HEK293 (cell line): ENCODE measurements around the gene GRIN2A.

ENCODE experiments used
- CTCF ChIA-PET: fragments of 350-600 bp; formaldehyde crosslinking; extraction: SDS; loops from one replicate; lab custom pipeline; 2021; ENCODE audit warnings: antibody characterized with exemption; lab: Yijun Ruan, JAX
- POLR2A ChIA-PET: fragments of 300-600 bp; formaldehyde crosslinking; extraction: SDS; loops from one replicate; lab custom pipeline; 2020; ENCODE audit warnings: antibody characterized with exemption, inconsistent platforms; lab: Yijun Ruan, JAX
- H3K27ac ChIP-seq: fragments of 200-500 bp; sonication (Bioruptor generic); 2 replicates; pipeline ENCODE4 v1.5.1; 2014; ENCODE audit warnings: low read depth, low read length, control low read depth, inconsistent platforms; ENCODE audit errors: extremely low read depth
- H3K36me3 ChIP-seq, 2 experiments: fragments of 200-500 bp in 1 of 2; sonication (Bioruptor generic) in 1 of 2; 1 replicate in 1 of 2; 2 replicates in 1 of 2; pipeline ENCODE4 v1.5.1; 2014 to 2017; ENCODE audit warnings: inconsistent platforms in 2 of 2, low read length in 2 of 2; ENCODE audit not compliant: control insufficient read depth in 2 of 2, insufficient read depth in 1 of 2
- H3K4me1 ChIP-seq: fragments of 200-500 bp; sonication (Bioruptor generic); 2 replicates; pipeline ENCODE4 v1.5.1; 2014; ENCODE audit warnings: mild to moderate bottlenecking, low read length, inconsistent platforms; ENCODE audit not compliant: control insufficient read depth, insufficient read depth
- H3K4me3 ChIP-seq: 2 replicates; pipeline ENCODE4 v1.5.1; 2011; ENCODE audit warnings: low read depth, mild to moderate bottlenecking, control low read depth, low read length, moderate library complexity
- H3K9me3 ChIP-seq: fragments of 200-500 bp; sonication (Bioruptor generic); 2 replicates; pipeline ENCODE4 v1.5.1; 2014; ENCODE audit warnings: low read depth, low read length, inconsistent platforms; ENCODE audit not compliant: control insufficient read depth, insufficient read depth
- BCL11A ChIP-seq: fragments of 450-650 bp; formaldehyde crosslinking; IDR thresholded peaks from 2 replicates; pipeline ENCODE4 v1.5.1; 2016; ENCODE audit warnings: low read depth, missing biosample characterization, missing genetic modification characterization
- FEZF1 ChIP-seq: fragments of 450-650 bp; formaldehyde crosslinking; IDR thresholded peaks from 2 replicates; pipeline ENCODE4 v1.5.1; 2016; ENCODE audit warnings: missing biosample characterization, missing genetic modification characterization
- GLI2 ChIP-seq: fragments of 450-650 bp; formaldehyde crosslinking; IDR thresholded peaks from 2 replicates; pipeline ENCODE4; 2017; ENCODE audit warnings: missing biosample characterization, missing genetic modification characterization, low read depth, borderline replicate concordance
- GLIS2 ChIP-seq: fragments of 450-650 bp; formaldehyde crosslinking; IDR thresholded peaks from 2 replicates; pipeline ENCODE4 v1.5.1; 2016; ENCODE audit warnings: missing biosample characterization, missing genetic modification characterization
- HOXC10 ChIP-seq: sonication (generic); formaldehyde crosslinking; IDR thresholded peaks from 2 replicates; pipeline ENCODE4 v1.8.1; 2023; ENCODE audit warnings: mild to moderate bottlenecking, missing genetic modification reagents
- KLF7 ChIP-seq: fragments of 450-650 bp; formaldehyde crosslinking; IDR thresholded peaks from 2 replicates; pipeline ENCODE4 v1.5.1; 2016; ENCODE audit warnings: missing biosample characterization, missing genetic modification characterization, borderline replicate concordance
- MYNN ChIP-seq: fragments of 450-650 bp; formaldehyde crosslinking; IDR thresholded peaks from 2 replicates; pipeline ENCODE4 v1.5.1; 2016; ENCODE audit warnings: missing biosample characterization, missing genetic modification characterization, borderline replicate concordance
- OSR2 ChIP-seq: fragments of 450-650 bp; formaldehyde crosslinking; IDR thresholded peaks from 2 replicates; pipeline ENCODE4 v1.5.1; 2016; ENCODE audit warnings: missing biosample characterization, missing genetic modification characterization
- PATZ1 ChIP-seq: fragments of 450-650 bp; formaldehyde crosslinking; IDR thresholded peaks from 2 replicates; pipeline ENCODE4 v1.5.1; 2016; ENCODE audit warnings: missing biosample characterization, missing genetic modification characterization
- PBX3 ChIP-seq: sonication (generic); formaldehyde crosslinking; IDR thresholded peaks from 2 replicates; pipeline ENCODE4 v1.8.1; 2022; ENCODE audit warnings: mild to moderate bottlenecking, moderate library complexity, missing genetic modification reagents
- ZBTB21 ChIP-seq: fragments of 450-650 bp; formaldehyde crosslinking; IDR thresholded peaks from 2 replicates; pipeline ENCODE4 v1.5.1; 2017; ENCODE audit warnings: missing biosample characterization, missing genetic modification characterization
- ZFP3 ChIP-seq: fragments of 450-650 bp; formaldehyde crosslinking; IDR thresholded peaks from 2 replicates; pipeline ENCODE4 v1.5.1; 2016; ENCODE audit warnings: low read depth, missing biosample characterization, missing genetic modification characterization
- ZNF23 ChIP-seq: fragments of 450-650 bp; formaldehyde crosslinking; IDR thresholded peaks from 2 replicates; pipeline ENCODE4 v1.5.1; 2016; ENCODE audit warnings: missing biosample characterization, missing genetic modification characterization, borderline replicate concordance
- ZNF248 ChIP-seq: fragments of 450-650 bp; formaldehyde crosslinking; IDR thresholded peaks from 2 replicates; pipeline ENCODE4 v1.5.1; 2017; ENCODE audit warnings: missing biosample characterization, missing genetic modification characterization
- ZNF26 ChIP-seq: fragments of 450-650 bp; formaldehyde crosslinking; IDR thresholded peaks from 2 replicates; pipeline ENCODE4 v1.5.1; 2016; ENCODE audit warnings: missing biosample characterization, missing genetic modification characterization
- ZNF292 ChIP-seq: fragments of 450-650 bp; formaldehyde crosslinking; IDR thresholded peaks from 2 replicates; pipeline ENCODE4 v1.5.1; 2016; ENCODE audit warnings: low read depth, missing biosample characterization, missing genetic modification characterization, borderline replicate concordance
- ZNF423 ChIP-seq: fragments of 450-650 bp; formaldehyde crosslinking; IDR thresholded peaks from 2 replicates; pipeline ENCODE4 v1.5.1; 2016; ENCODE audit warnings: missing biosample characterization, missing genetic modification characterization
- ZNF544 ChIP-seq: fragments of 450-650 bp; formaldehyde crosslinking; IDR thresholded peaks from 2 replicates; pipeline ENCODE4 v1.5.0; 2017; ENCODE audit warnings: missing biosample characterization, missing genetic modification characterization
- ZNF585B ChIP-seq: fragments of 450-650 bp; formaldehyde crosslinking; IDR thresholded peaks from 2 replicates; pipeline ENCODE4 v1.5.1; 2016; ENCODE audit warnings: missing biosample characterization, missing genetic modification characterization
- ZNF629 ChIP-seq: fragments of 450-650 bp; formaldehyde crosslinking; IDR thresholded peaks from 2 replicates; pipeline ENCODE4 v1.5.1; 2017; ENCODE audit warnings: missing biosample characterization, missing genetic modification characterization
- ZNF658 ChIP-seq: fragments of 450-650 bp; formaldehyde crosslinking; IDR thresholded peaks from 2 replicates; pipeline ENCODE4; 2016; ENCODE audit warnings: missing biosample characterization, missing genetic modification characterization
- ZNF843 ChIP-seq: fragments of 450-650 bp; formaldehyde crosslinking; IDR thresholded peaks from 2 replicates; pipeline ENCODE4 v1.5.1; 2016; ENCODE audit warnings: missing biosample characterization, missing genetic modification characterization

Gene GRIN2A

GRCh38 chr16:10048850-10049249 lies 133.4 kb downstream of the GRIN2A start:
- POLR2A ChIA-PET = no interaction called here
- CTCF ChIA-PET = no interaction called here

GRCh38 chr16:10045947-10046346 lies 136.3 kb downstream of the GRIN2A start:
- no peaks in the 10 kb centered on the region for H3K36me3 ChIP-seq
- POLR2A ChIA-PET = no interaction called here
- no peak overlapping the region for H3K27ac ChIP-seq
- H3K9me3 ChIP-seq = no peaks in the 10 kb centered on the region
- no peaks in the 10 kb centered on the region for H3K4me1 ChIP-seq
- CTCF ChIA-PET = no interaction called here
- TF ChIP-seq ZNF248 (tag by site-specific recombination) = no peak
- TF ChIP-seq FEZF1 (tag by site-specific recombination) = no peak
- no peak for TF ChIP-seq ZNF544 (tag by site-specific recombination)
- no peak for TF ChIP-seq KLF7
- TF ChIP-seq ZNF658 (tag by site-specific recombination) = no peak
- TF ChIP-seq ZNF423 (tag by site-specific recombination) = no peak
- TF ChIP-seq GLI2 (tag by site-specific recombination) = no peak
- TF ChIP-seq ZNF23 (tag by site-specific recombination) = no peak
- TF ChIP-seq ZFP3 (tag by site-specific recombination) = no peak
- no peak overlapping the region for H3K4me3 ChIP-seq

More at GRCh38 chr16:10048850-10049249, 133.4 kb downstream of the GRIN2A start:
- no peaks in the 10 kb centered on the region for H3K36me3 ChIP-seq
- no peaks in the 10 kb centered on the region for H3K4me1 ChIP-seq
- no peaks in the 10 kb centered on the region for H3K9me3 ChIP-seq
- H3K27ac ChIP-seq = no peak overlapping the region
- H3K4me3 ChIP-seq = no peak overlapping the region
- TF ChIP-seq HOXC10 (CRISPR knock-in tag) (no peak), ZNF843 (tag by site-specific recombination) (no peak), ZNF629 (tag by site-specific recombination) (no peak), ZNF26 (tag by site-specific recombination) (no peak), GLIS2 (no peak), KLF7 (no peak), PBX3 (no peak), ZBTB21 (no peak), PATZ1 (tag by site-specific recombination) (no peak), ZNF292 (tag by site-specific recombination) (no peak), ZNF658 (tag by site-specific recombination) (no peak), OSR2 (tag by site-specific recombination) (no peak), ZNF585B (tag by site-specific recombination) (no peak), BCL11A (tag by site-specific recombination) (no peak), MYNN (tag by site-specific recombination) (no peak)
- TF ChIP-seq, all 188 proteins: peak for 0
